Skeletal muscle satellite cell (primary cell): Measurements from ENCODE around the gene MAPK13.

Experiments used
- H3K27me3 ChIP-seq: 2 replicates; pipeline ENCODE4 v1.7.0; 2013; ENCODE audit warnings: low read length; ENCODE audit not compliant: control insufficient read depth, insufficient read depth
- H3K36me3 ChIP-seq: 2 replicates; pipeline ENCODE4 v1.7.0; 2013; ENCODE audit warnings: mild to moderate bottlenecking, control low read depth, low read length; ENCODE audit not compliant: insufficient read depth
- H3K4me1 ChIP-seq: 2 replicates; pipeline ENCODE4 v1.7.0; 2013; ENCODE audit warnings: low read length; ENCODE audit not compliant: control insufficient read depth, insufficient read depth
- H3K4me2 ChIP-seq: 2 replicates; pipeline ENCODE4 v1.7.0; 2013; ENCODE audit warnings: mild to moderate bottlenecking, low read length
- H3K4me3 ChIP-seq: 2 replicates; pipeline ENCODE4 v1.7.0; 2013; ENCODE audit warnings: low read length
- H3K9ac ChIP-seq: 2 replicates; pipeline ENCODE4 v1.7.0; 2013; ENCODE audit warnings: mild to moderate bottlenecking, low read depth, low read length, moderate library complexity
- H3K9me3 ChIP-seq: replicated peaks from 2 replicates; pipeline ENCODE4 v1.7.0; 2013; ENCODE audit warnings: mild to moderate bottlenecking, control low read depth, low read length

MAPK13 gene

GRCh38 chr6:36139991-36140710 lies 9.8 kb downstream of the MAPK13 start:
- no peak overlapping the region for H3K9ac ChIP-seq
- H3K9me3 ChIP-seq = no peaks in the 10 kb centered on the region
- no peaks in the 10 kb centered on the region for H3K36me3 ChIP-seq
- no peaks in the 10 kb centered on the region for H3K27me3 ChIP-seq
- no peak overlapping the region for H3K4me3 ChIP-seq
- no peak overlapping the region for H3K4me2 ChIP-seq
- H3K4me1 ChIP-seq = no peaks in the 10 kb centered on the region

GRCh38 chr6:36141091-36141490 lies 10.8 kb downstream of the MAPK13 start:
- no peaks in the 10 kb centered on the region for H3K4me1 ChIP-seq
- H3K27me3 ChIP-seq = peaks cover 4% of the 10 kb centered on the region
- H3K9ac ChIP-seq = no peak overlapping the region
- no peak overlapping the region for H3K4me3 ChIP-seq
- no peaks in the 10 kb centered on the region for H3K36me3 ChIP-seq
- H3K9me3 ChIP-seq = no peaks in the 10 kb centered on the region
- no peak overlapping the region for H3K4me2 ChIP-seq

GRCh38 chr6:36141961-36142360 lies 11.6 kb downstream of the MAPK13 start:
- no peak overlapping the region for H3K9ac ChIP-seq
- H3K4me3 ChIP-seq = no peak overlapping the region
- peaks cover 6% of the 10 kb centered on the region for H3K27me3 ChIP-seq
- no peaks in the 10 kb centered on the region for H3K36me3 ChIP-seq
- no peaks in the 10 kb centered on the region for H3K4me1 ChIP-seq
- H3K9me3 ChIP-seq = no peaks in the 10 kb centered on the region
- H3K4me2 ChIP-seq = no peak overlapping the region

GRCh38 chr6:36142971-36143838 lies 12.9 kb downstream of the MAPK13 start:
- no peak overlapping the region for H3K4me3 ChIP-seq
- H3K9me3 ChIP-seq = no peaks in the 10 kb centered on the region
- H3K4me2 ChIP-seq = no peak overlapping the region
- H3K36me3 ChIP-seq = no peaks in the 10 kb centered on the region
- H3K27me3 ChIP-seq = peaks cover 6% of the 10 kb centered on the region
- H3K4me1 ChIP-seq = no peaks in the 10 kb centered on the region
- no peak overlapping the region for H3K9ac ChIP-seq

- H3K9ac ChIP-seq = no peak overlapping the region
- H3K9me3 ChIP-seq = no peaks in the 10 kb centered on the region
- H3K27me3 ChIP-seq = peaks cover 6% of the 10 kb centered on the region
- no peaks in the 10 kb centered on the region for H3K36me3 ChIP-seq
- no peak overlapping the region for H3K4me2 ChIP-seq
- no peaks in the 10 kb centered on the region for H3K4me1 ChIP-seq
- no peak overlapping the region for H3K4me3 ChIP-seq
Measured at GRCh38 chr6:36145495-36145894, 15.2 kb downstream of the MAPK13 start.

GRCh38 chr6:36147294-36147693 lies 17.0 kb downstream of the MAPK13 start:
- H3K9ac ChIP-seq = no peak overlapping the region
- H3K27me3 ChIP-seq = peaks cover 6% of the 10 kb centered on the region
- H3K4me3 ChIP-seq = no peak overlapping the region
- H3K36me3 ChIP-seq = no peaks in the 10 kb centered on the region
- H3K4me1 ChIP-seq = no peaks in the 10 kb centered on the region
- H3K4me2 ChIP-seq = no peak overlapping the region
- H3K9me3 ChIP-seq = no peaks in the 10 kb centered on the region

GRCh38 chr6:36149476-36149875 lies 19.2 kb downstream of the MAPK13 start:
- H3K9ac ChIP-seq = no peak overlapping the region
- H3K4me3 ChIP-seq = no peak overlapping the region
- H3K4me1 ChIP-seq = no peaks in the 10 kb centered on the region
- H3K27me3 ChIP-seq = peaks cover 6% of the 10 kb centered on the region
- no peak overlapping the region for H3K4me2 ChIP-seq
- no peaks in the 10 kb centered on the region for H3K36me3 ChIP-seq
- H3K9me3 ChIP-seq = no peaks in the 10 kb centered on the region

GRCh38 chr6:36150283-36150682 lies 20.0 kb downstream of the MAPK13 start:
- H3K27me3 ChIP-seq = peaks cover 6% of the 10 kb centered on the region
- no peaks in the 10 kb centered on the region for H3K9me3 ChIP-seq
- H3K4me3 ChIP-seq = no peak overlapping the region

GRCh38 chr6:36154286-36154685 lies 24.0 kb downstream of the MAPK13 start:
- H3K36me3 ChIP-seq = no peaks in the 10 kb centered on the region
- H3K4me1 ChIP-seq = no peaks in the 10 kb centered on the region
- no peak overlapping the region for H3K4me3 ChIP-seq

More at GRCh38 chr6:36150283-36150682, 20.0 kb downstream of the MAPK13 start:
- Histone ChIP-seq H3K36me3 (no peaks in the 10 kb centered on the region), H3K9ac (no peak overlapping the region), H3K4me2 (no peak overlapping the region), H3K4me1 (no peaks in the 10 kb centered on the region)

GRCh38 chr6:36155662-36156061 lies 25.3 kb downstream of the MAPK13 start:
- H3K4me3 ChIP-seq = no peak overlapping the region
- no peaks in the 10 kb centered on the region for H3K27me3 ChIP-seq
- H3K9ac ChIP-seq = no peak overlapping the region
- H3K4me1 ChIP-seq = no peaks in the 10 kb centered on the region
- H3K4me2 ChIP-seq = no peak overlapping the region
- no peaks in the 10 kb centered on the region for H3K36me3 ChIP-seq
- no peaks in the 10 kb centered on the region for H3K9me3 ChIP-seq

More at GRCh38 chr6:36154286-36154685, 24.0 kb downstream of the MAPK13 start:
- no peaks in the 10 kb centered on the region for H3K9me3 ChIP-seq
- no peaks in the 10 kb centered on the region for H3K27me3 ChIP-seq
- H3K9ac ChIP-seq = no peak overlapping the region
- no peak overlapping the region for H3K4me2 ChIP-seq

- Histone ChIP-seq H3K9ac (no peak overlapping the region), H3K4me3 (no peak overlapping the region), H3K4me1 (no peaks in the 10 kb centered on the region), H3K4me2 (no peak overlapping the region), H3K36me3 (no peaks in the 10 kb centered on the region), H3K27me3 (peaks cover 9% of the 10 kb centered on the region), H3K9me3 (no peaks in the 10 kb centered on the region)
Measured at GRCh38 chr6:36160147-36160760, 29.9 kb downstream of the MAPK13 start.
